HG03432 (cell line): ENCODE measurements around the gene RALGPS1.

ENCODE experiments used
- ATAC-seq: cut with Tn5 transposase; IDR thresholded peaks from one replicate; pipeline ENCODE4 v1.9.1; 2021; ENCODE audit warnings: mild to moderate bottlenecking, moderate library complexity; ENCODE audit not compliant: unreplicated experiment

Gene RALGPS1

GRCh38 chr9:127214421-127215267 lies 300.1 kb downstream of the RALGPS1 start:
- ATAC-seq: no peak

- ATAC-seq: no peak
Measured at GRCh38 chr9:127215268-127216209, 301.0 kb downstream of the RALGPS1 start.

GRCh38 chr9:127216210-127216887 lies 301.8 kb downstream of the RALGPS1 start:
- no peak for ATAC-seq

DNA sequence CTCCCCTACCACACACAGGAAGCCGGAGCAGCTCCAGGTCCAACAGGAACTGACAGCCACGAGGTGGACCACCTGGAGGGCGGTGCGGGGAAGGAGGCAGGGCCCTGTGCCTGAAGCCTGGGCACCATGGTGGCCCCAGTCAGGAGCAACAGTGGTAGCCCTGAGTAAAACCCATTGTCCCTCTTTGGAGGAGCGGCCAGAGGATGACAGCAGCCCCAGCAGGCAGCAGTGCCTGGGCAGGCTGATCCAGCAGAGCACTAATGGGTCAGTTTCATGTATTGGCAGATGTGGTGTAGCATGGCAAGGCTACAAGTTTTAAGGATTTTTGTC lies 302.3 kb downstream of the RALGPS1 start:
- no peak for ATAC-seq

- no peak for ATAC-seq
Measured at GRCh38 chr9:127218818-127219217, 304.2 kb downstream of the RALGPS1 start.

- ATAC-seq: no peak
Measured at GRCh38 chr9:127219520-127219919, 304.9 kb downstream of the RALGPS1 start.

DNA sequence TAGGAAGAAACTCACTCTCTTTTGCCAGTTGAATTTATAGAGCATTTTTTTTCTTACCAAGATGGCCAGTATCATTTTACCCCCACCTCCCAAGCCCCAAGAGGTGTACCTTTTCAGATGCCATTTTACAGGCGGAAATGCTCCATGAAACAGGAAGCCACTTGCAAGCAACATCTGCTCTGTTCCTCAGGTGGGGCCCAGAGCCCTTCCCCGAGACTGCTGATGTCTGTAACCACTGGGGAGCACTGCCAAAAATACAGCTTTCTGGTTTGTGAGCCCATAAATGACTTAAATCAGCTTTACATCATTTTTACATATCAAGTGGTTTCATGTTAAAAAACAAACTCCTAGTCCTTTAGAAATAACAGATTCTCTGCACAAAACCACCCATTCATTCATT lies 307.1 kb downstream of the RALGPS1 start:
- no peak for ATAC-seq

GRCh38 chr9:127222388-127223095 lies 308.0 kb downstream of the RALGPS1 start:
- ATAC-seq: no peak

GRCh38 chr9:127223266-127223665 lies 308.7 kb downstream of the RALGPS1 start:
- no peak for ATAC-seq

DNA sequence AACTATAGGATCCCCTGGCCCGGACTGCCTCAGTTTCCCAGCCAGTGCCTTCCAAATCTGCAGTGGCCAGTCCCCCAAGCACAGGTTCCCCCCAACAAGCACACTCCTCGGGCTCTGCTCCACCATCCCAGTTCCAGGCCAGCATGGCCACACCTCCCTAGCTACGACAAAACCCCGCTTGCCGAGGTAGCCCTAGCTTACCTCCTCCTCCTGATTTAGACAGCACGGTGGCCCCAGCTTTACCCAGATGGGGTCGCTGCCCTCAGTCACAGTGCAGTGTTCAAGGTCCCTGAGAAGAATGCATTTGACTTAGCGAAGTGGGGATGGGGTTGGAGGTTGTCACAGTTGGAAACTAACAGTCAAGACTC lies 309.2 kb downstream of the RALGPS1 start:
- no peak for ATAC-seq

DNA sequence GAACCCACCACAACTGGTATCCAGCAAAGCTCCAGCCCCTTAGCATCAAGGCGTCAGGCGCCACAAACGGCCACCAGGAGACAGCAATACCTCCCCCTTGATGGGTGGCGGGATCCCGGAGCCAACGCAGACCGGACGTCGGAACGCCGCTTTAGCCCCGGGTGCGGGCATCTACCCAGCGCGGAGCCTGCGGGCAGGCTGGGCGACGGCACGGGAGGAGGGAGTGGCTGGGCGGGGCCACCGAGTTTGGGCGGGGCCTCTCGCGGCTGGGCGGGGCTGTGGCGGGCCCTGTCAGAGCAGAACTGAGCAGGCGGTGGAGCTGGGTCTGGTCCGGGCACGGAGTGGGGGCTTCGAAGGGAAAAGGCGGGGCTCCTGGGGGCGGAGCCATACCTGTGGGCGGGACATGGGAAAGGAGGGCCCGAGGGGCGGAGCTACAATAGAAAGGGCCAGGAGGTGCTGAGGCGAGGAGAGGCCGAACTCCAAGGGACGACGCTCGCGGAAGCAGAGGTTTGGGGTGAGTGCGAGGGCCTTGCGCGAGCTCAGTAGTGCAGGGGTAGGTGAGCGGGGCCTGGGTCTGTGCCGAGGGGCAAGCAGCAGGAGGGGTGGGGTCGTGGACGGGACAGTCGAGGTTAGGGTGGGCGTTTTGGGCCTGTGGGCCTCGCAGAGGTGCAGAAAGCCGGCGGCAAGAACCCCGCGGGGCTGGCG lies 309.7 kb downstream of the RALGPS1 start:
- peak; percentile 59 for ATAC-seq

DNA sequence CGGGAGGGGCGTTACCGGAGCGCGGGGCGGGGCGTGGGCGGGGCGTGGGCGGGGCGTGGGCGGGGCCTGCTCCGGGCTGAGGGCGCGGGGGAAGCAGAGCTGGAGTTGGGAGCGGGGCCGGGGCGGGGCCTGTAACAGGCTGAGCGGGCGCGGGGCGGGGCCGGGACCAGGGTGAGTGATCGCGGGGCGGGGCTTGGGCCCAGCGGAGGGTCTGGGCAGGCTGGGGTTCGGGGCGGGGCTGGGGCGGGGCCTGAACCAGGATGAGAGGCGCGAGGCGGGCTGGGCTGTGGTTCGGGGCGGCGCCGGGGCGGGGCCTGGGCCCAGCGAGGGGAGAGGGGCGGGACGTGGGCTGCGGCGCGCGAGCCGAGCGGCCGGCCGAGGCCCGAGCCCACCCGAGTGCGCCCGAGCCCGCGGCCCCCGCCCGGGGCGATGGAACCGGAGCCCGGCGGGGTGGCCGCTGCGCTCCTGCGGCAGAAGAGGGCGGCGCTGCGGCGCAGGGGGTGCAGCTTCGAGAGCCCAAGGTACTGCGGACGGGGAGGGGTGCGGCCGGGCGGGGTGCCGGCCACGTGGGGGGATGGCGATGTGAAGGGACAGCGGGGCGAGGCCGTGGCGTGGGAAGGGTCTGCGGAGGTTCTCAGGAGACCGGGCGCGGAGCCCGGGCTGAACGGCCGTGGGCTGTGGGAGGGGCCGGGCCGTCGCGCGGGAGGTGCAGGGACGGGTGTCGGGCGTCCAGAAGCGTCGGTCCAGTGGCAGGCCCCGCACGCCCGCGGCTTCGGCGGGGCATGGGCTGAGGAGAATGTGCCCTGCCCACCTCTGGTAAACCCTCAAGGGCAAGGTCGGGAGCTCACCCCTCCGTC lies 310.5 kb downstream of the RALGPS1 start:
- peak; percentile 56 for ATAC-seq

DNA sequence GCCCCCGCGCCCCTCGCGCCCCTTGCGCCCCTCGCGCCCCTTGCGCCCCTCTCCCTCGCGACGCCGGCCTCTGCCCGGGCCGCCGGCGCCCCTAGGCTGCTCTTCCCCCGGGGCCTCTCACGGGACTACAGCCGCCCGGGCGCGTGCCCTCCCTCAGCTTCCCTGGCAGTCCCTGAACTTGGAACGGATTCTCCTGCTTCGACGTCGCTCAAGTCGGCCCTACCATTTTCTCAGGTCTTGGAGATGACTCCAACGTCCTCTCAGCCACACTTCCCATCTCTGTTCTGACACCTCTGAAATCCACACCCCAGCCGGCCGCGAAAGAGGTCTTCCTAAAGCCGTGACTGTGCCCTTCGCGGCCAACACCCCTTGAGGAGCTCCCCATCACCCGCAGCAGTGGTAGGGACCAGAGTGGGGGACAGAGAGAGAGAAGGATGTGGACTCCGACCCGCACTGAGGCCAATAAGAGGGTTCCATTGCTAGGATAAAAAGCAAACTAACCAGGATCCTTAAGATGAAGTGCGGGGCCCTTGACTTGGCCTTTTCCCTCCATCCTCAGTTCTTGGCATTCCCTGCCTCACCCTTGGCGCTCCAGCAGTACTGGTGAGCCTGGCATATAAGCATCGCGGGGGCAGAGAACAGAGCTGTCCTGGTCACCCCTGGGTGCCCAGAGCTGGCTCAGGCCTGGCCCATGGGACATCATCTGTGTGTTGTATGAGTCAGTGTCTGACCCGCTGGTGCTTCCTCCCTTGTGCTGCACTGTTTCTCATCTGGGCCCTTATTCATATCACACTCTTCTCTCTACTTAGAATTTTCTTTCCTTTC lies 311.4 kb downstream of the RALGPS1 start:
- ATAC-seq: no peak

- ATAC-seq: no peak
Measured at GRCh38 chr9:127229691-127230417, 315.3 kb downstream of the RALGPS1 start.

GRCh38 chr9:127231666-127232065 lies 317.1 kb downstream of the RALGPS1 start:
- no peak for ATAC-seq

- no peak for ATAC-seq
Measured at GRCh38 chr9:127232833-127233549, 318.4 kb downstream of the RALGPS1 start.

- ATAC-seq: no peak
Measured at GRCh38 chr9:127233550-127233949, 319.0 kb downstream of the RALGPS1 start.
